Pancreas (tissue), 10 donors: ENCODE measurements around the gene DNAH8. TPM values are rescaled to one million over a fixed set of nuclear protein-coding genes. Genes with fewer than 3 reads are reported as not detected.
"Not testable (repeated sequence)": the region's sequence is repeated elsewhere in the genome, so short reads cannot be mapped to it uniquely, and the experiment has no call there.

Experiments used
- ATAC-seq, 4 donors: fragments of 200-7000 bp; cut with Tn5 transposase; one replicate each; pipeline versions ENCODE4 v1.8.0 to v1.9.1; 2020; ENCODE audit warnings: mild to moderate bottlenecking in 4 of 4, moderate library complexity in 4 of 4
- DNase-seq, 6 donors: peaks; one replicate each; pipeline ENCODE4 v3.0.0-alpha.2; 2020
- FAIRE-seq: peaks from 2 replicates; lab custom pipeline; 2012; peaks lifted over from hg19 to GRCh38; lab: Jason Lieb, UNC
- H3K27ac ChIP-seq, 4 donors: fragments of 200-600 bp; sonication (generic); 1 replicate in 3 of 4; 2 replicates in 1 of 4; pipeline versions ENCODE4 v1.5.0 to v1.8.0; 2020
- H3K27me3 ChIP-seq, 4 donors: fragments of 200-600 bp; one replicate each; pipeline ENCODE4 v1.8.0; 2021
- H3K36me3 ChIP-seq, 3 donors: fragments of 200-600 bp; sonication (generic) in 1 of 3; one replicate each; pipeline versions ENCODE4 v1.5.0 to v1.8.0; 2020 to 2021
- H3K4me1 ChIP-seq, 3 donors: fragments of 200-600 bp; one replicate each; pipeline ENCODE4 v1.8.0; 2021
- H3K4me3 ChIP-seq, 4 donors: fragments of 200-600 bp; sonication (generic) in 2 of 4; one replicate each; pipeline versions ENCODE4 v1.5.0 to v1.8.0; 2020 to 2021
- H3K9me3 ChIP-seq, 4 donors: fragments of 200-600 bp; one replicate each; pipeline ENCODE4 v1.8.0; 2021
- WGBS, 2 donors: extraction: QIAGEN DNeasy Blood & Tissue Kit; methylation state at CpG; one replicate each; pipeline ENCODE4 v1.1.7; 2013; 5-methylcytosine and 5-hydroxymethylcytosine counted together
- intact Hi-C, 3 donors: fragments of 100-400 bp; cut with DNase I; formaldehyde crosslinking; loops; one replicate each; pipeline versions ENCODE4 v1.11.1 to v1.14.2; 2022
- polyA plus RNA-seq, 2 donors: library from polyadenylated mRNA; stranded (reverse); fragments of 200-250 nt; gene quantifications; one replicate each; pipeline ENCODE4 v1.2.3, GENCODE V29; 2013
- total RNA-seq, 6 donors: library from RNA; stranded (reverse); fragmentation: NEBNext Ultra II Directional in 4 of 6; extraction: Animal tissue kit (Norgen Biotek cat#: 25700) in 4 of 6; gene quantifications; one replicate each; pipeline versions ENCODE4 v1.2.1 to v1.2.4, GENCODE V29; 2021 to 2023
- TF ChIP-seq, protein P1 (sequence below), 4 donors: fragments of 200-600 bp; sonication (generic) in 3 of 4; IDR thresholded peaks; one replicate each; pipeline versions ENCODE4 v1.5.0 to v1.8.0; 2021; ENCODE audit warnings: antibody characterized with exemption in 4 of 4
- donor health status: healthy with polysubstance abuse.
- donor health status: DM: no; HTN: no; CAD: no; lungs with moderate emphysema.
- donor health status: DM: no; HTN: no; CAD: no.
- donor health status: control.
- donor health status: control.
- donor health status: Bipolar disorder and iron deficiency.
- donor health status: DM: yes; HTN: yes; CAD: no.
- donor health status: DM: no; HTN: no; CAD: no.
- donor health status: DM: no; HTN: no; CAD: no.
- donor health status: DM: yes; HTN: yes; CAD: no.

The DNAH8 gene
- total and polyA plus RNA-seq, 8 donors, result not detected

DNA sequence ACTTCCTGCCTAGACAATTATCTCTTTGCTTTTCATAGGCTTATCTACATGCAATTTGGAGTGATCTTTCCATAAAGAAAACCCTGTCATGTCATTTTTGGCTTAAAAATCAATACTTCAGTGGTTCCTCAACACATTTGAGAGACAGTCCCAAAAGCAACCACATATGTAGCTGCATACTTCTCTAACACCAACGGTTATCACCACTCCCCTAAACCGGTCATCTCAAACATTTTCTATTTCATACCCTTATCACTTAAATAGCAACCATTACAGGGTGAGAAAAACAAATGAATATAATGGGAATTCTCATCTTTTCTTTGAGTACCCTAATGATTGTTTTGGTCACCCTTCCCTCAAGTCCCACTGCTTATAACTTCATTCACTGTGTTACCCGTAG is 17.3 kb upstream of the DNAH8 start:
- intact Hi-C loops, result no loop called here
- 93 to 96% methylated on average over 3 of the region's 3 CpGs for WGBS, 2 donors
- TF ChIP-seq, protein P1, sequence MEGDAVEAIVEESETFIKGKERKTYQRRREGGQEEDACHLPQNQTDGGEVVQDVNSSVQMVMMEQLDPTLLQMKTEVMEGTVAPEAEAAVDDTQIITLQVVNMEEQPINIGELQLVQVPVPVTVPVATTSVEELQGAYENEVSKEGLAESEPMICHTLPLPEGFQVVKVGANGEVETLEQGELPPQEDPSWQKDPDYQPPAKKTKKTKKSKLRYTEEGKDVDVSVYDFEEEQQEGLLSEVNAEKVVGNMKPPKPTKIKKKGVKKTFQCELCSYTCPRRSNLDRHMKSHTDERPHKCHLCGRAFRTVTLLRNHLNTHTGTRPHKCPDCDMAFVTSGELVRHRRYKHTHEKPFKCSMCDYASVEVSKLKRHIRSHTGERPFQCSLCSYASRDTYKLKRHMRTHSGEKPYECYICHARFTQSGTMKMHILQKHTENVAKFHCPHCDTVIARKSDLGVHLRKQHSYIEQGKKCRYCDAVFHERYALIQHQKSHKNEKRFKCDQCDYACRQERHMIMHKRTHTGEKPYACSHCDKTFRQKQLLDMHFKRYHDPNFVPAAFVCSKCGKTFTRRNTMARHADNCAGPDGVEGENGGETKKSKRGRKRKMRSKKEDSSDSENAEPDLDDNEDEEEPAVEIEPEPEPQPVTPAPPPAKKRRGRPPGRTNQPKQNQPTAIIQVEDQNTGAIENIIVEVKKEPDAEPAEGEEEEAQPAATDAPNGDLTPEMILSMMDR (IDR thresholded peaks at IDR 0.05), result no peak
- no peaks in the 10 kb centered on the region for H3K9me3 ChIP-seq
- H3K4me3 ChIP-seq, result no peak overlapping the region
- ATAC-seq, result no peak
- DNase-seq, result no peak
- FAIRE-seq, result no peak
- H3K4me1 ChIP-seq, result peaks cover 0 to 4% (median 0%) of the 10 kb centered on the region in 3 donors
- no peak overlapping the region for H3K27ac ChIP-seq
- H3K27me3 ChIP-seq, result no peaks in the 10 kb centered on the region
- no peaks in the 10 kb centered on the region for H3K36me3 ChIP-seq

DNA sequence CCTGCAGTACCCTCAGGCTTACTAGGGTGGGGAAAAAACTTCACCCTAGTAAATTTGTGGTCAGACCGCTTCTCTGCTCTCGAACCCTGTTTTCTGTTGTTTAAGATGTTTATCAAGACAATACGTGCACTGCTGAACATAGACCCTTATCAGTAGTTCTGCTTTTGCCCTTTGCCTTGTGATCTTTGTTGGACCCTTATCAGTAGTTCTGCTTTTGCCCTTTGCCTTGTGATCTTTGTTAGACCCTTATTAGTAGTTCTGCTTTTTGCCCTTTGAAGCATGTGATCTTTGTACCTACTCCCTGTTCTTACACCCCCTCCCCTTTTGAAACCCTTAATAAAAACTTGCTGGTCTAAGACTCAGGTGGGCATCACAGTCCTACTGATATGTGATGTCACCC is 15.4 kb upstream of the DNAH8 start:
- DNase-seq, ATAC-seq, H3K27ac ChIP-seq, H3K4me3 ChIP-seq, H3K27me3 ChIP-seq, FAIRE-seq, intact Hi-C loops, H3K9me3 ChIP-seq, H3K4me1 ChIP-seq, H3K36me3 ChIP-seq: not testable (repeated sequence)
- 89 to 93% methylated on average over 3 of the region's 3 CpGs for WGBS, 2 donors

DNA sequence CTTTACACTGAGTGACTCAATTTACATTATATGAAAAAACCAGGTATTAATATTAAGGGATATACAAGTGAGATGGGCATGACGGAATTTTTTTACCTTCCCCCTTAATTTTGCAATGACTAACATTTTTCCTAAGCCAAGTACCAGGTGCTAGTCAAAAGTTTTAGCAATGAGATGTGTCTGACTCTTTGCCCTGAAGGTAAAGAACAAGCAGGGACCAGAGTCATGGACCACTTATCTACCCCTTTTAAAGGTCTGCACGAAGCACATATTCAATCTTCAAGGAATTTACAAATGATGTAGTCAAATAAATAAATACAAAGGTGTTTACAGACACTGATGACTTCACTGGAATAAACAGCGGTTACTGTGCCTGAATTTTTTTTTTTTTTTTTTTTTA is 13.6 kb upstream of the DNAH8 start:
- Histone ChIP-seq H3K36me3 (no peaks in the 10 kb centered on the region), H3K27me3 (no peaks in the 10 kb centered on the region), H3K9me3 (no peaks in the 10 kb centered on the region), H3K4me1 (peaks cover 0 to 4% (median 0%) of the 10 kb centered on the region in 3 donors), H3K4me3 (peak overlapping the region in 1 of 4 donors; percentile 66), H3K27ac (no peak overlapping the region)
- FAIRE-seq (no peak), DNase-seq (no peak), ATAC-seq (no peak)
- intact Hi-C loops, result no loop called here
- 76 to 94% methylated on average over 3 of the region's 3 CpGs for WGBS, 2 donors
- TF ChIP-seq, protein P1 (IDR thresholded peaks at IDR 0.05), result no peak

DNA sequence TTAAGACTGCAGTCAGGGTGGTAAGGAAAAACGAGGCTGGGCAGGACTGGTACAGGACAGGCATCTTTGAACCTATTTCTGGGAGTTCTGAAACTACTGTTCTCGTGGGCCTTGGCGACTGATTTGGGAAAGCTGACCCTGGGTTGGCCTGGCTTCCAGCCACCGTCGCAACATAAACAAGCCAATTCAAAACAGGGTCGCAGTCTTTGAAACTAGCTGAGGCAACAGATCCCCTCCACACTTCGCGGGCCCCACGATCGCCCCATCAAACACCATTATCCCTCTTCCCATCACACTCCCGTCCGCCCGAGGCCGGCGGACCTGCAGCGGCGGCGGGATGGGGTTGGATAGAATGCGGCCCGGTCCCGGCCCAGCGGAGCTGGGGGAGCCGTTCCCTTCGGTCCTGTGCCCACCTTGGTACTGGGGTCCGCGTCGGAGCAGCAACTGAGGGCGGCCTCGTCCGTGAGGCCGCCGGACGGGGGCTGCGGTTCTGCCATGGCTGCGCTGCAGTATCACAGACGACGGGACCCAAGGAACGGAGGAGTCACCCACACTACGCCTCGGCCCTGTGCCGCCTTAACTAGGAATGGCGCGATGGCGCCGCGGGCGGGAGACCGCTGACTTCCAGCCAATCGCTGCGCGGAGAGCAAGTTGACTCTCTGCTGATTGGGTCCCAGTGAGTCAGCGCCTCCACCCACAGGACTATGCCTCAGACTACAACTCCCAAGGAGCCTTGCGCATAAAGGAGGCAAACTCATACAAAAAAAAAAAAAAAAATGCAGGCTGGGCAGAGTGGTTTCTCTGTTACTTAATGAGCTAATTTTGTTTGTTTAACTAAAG is 12.3 kb upstream of the DNAH8 start, which contains the start of gene GLO1:
TSS of gene GLO1 (minus strand) at position 588 of the 840 bp plus-strand sequence. CDS start at position 497, 91 bp downstream.
- intact Hi-C loops, result no loop called here
- ATAC-seq (peak; percentile 99 to 100 (median 100)), FAIRE-seq (peak; percentile 89), DNase-seq (peak; percentile 95 to 98 (median 98))
- H3K27ac ChIP-seq, result peak within 1 kb of the TSS; percentile 83 to 91 (median 88)
- peaks cover 0 to 4% (median 0%) of the 10 kb centered on the region in 3 donors for H3K4me1 ChIP-seq
- H3K4me3 ChIP-seq, result peak within 1 kb of the TSS; percentile 39 to 66 (median 60)
- 0% methylated on average over 53 of the region's 53 CpGs for WGBS, 2 donors
- TF ChIP-seq, protein P1 (IDR thresholded peaks at IDR 0.05), result no peak
- no peaks in the 10 kb centered on the region for H3K9me3 ChIP-seq
- no peaks in the 10 kb centered on the region for H3K36me3 ChIP-seq
- no peaks in the 10 kb centered on the region for H3K27me3 ChIP-seq

DNA sequence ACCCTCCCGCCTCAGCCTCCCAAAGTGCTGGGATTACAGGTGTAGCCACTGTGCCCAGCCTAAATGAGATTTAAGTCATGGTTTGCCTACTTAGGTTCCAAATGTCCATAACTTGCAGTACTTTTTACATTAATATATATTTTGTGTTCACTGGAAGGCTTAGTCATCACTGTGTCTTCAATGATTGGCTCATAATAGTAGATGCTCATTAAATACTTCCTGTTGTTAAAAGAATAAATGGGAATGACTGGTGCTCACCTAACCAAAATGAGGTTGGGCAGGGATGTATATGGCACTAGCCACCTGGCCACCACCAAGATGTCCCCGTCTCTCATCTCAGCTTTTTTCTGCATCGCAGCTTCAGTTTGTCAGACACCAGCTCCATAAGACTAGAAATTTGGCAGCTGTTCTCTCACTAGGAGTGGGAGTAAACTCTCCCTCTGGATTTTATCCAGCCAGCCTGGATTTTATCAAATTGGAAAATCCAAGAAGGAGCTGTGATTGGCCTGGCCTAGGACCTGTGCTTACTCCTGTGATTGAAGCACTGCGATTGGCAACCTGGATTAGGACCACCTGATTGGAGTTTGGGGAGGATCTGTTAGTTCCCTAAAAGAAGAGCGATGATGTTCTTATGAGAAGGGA is 11.0 kb upstream of the DNAH8 start:
- WGBS, 2 donors, result 69 to 72% methylated on average over 5 of the region's 5 CpGs
- DNase-seq, result no peak
- H3K36me3 ChIP-seq, result no peaks in the 10 kb centered on the region
- no peaks in the 10 kb centered on the region for H3K27me3 ChIP-seq
- no peak for FAIRE-seq
- ATAC-seq, result no peak
- intact Hi-C loops, result no loop called here
- TF ChIP-seq, protein P1 (IDR thresholded peaks at IDR 0.05), result no peak
- H3K27ac ChIP-seq, result no peak overlapping the region
- no peaks in the 10 kb centered on the region for H3K9me3 ChIP-seq
- peaks cover 0 to 4% (median 0%) of the 10 kb centered on the region in 3 donors for H3K4me1 ChIP-seq
- H3K4me3 ChIP-seq, result no peak overlapping the region
